Measurements from ENCODE around the gene CTSZ. TPM values are rescaled to one million over a fixed set of nuclear protein-coding genes. Genes with fewer than 3 reads are reported as not detected.
A peak's percentile ranks its signal among the peaks of the same experiment; 100 is the strongest.
"Not testable (repeated sequence)": the region's sequence is repeated elsewhere in the genome, so short reads cannot be mapped to it uniquely, and the experiment has no call there.

Gene CTSZ
- total RNA-seq, 2 donors from 2014 or later: 29.7 to 52.2 TPM

DNA sequence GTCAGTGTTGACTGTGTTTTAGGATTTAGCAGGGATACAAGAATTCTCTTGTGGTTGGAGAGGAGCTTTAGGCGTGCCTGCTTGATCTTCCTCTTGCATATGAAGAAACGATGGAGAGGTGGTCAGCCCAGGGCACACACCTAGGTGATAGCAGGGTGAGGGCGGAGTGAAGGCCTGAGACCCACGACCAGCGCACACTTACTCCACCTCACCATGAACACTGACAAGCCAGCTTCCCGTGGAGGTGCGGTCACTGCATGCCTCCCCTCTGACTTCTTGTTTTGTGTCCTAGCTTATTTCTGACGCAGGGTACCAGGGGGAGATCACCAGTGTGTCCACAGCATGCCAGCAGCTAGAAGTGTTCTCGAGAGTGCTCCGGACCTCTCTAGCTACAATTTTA, 17.9 kb downstream of the CTSZ start:
- H3K9me3 Mint-ChIP-seq: no peaks in the 10 kb centered on the region
- no peak overlapping the region for H3K4me3 Mint-ChIP-seq
- no peak for ATAC-seq (replicated peaks)
- no peaks in the 10 kb centered on the region for H3K27me3 Mint-ChIP-seq
- H3K36me3 Mint-ChIP-seq (ENCODE audit: low read depth): peaks cover 98% of the 10 kb centered on the region
- H3K4me1 Mint-ChIP-seq: peaks cover 19% of the 10 kb centered on the region
- H3K27ac Mint-ChIP-seq: no peak overlapping the region

DNA sequence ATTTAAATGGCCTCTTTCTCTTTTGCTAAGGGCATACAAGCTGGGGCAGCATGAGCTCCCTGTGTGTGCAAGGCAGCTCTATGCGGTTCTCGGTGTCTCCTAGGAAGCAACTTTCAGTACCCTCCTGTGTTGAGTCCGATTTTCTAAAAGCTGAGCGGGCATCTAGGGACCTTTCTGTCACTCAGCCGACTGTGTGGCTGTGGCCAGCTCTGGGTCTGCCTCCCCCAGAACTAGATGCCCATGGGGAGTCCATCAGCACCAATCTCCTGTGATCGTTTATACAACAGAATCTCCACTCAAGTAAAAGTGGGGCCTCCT, 18.5 kb downstream of the CTSZ start:
- Mint-ChIP-seq H3K4me1 (peaks cover 26% of the 10 kb centered on the region), H3K27me3 (no peaks in the 10 kb centered on the region), H3K27ac (no peak overlapping the region), H3K4me3 (no peak overlapping the region), H3K9me3 (no peaks in the 10 kb centered on the region), H3K36me3 (ENCODE audit: low read depth) (peaks cover 98% of the 10 kb centered on the region)
- no peak for ATAC-seq (replicated peaks)

DNA sequence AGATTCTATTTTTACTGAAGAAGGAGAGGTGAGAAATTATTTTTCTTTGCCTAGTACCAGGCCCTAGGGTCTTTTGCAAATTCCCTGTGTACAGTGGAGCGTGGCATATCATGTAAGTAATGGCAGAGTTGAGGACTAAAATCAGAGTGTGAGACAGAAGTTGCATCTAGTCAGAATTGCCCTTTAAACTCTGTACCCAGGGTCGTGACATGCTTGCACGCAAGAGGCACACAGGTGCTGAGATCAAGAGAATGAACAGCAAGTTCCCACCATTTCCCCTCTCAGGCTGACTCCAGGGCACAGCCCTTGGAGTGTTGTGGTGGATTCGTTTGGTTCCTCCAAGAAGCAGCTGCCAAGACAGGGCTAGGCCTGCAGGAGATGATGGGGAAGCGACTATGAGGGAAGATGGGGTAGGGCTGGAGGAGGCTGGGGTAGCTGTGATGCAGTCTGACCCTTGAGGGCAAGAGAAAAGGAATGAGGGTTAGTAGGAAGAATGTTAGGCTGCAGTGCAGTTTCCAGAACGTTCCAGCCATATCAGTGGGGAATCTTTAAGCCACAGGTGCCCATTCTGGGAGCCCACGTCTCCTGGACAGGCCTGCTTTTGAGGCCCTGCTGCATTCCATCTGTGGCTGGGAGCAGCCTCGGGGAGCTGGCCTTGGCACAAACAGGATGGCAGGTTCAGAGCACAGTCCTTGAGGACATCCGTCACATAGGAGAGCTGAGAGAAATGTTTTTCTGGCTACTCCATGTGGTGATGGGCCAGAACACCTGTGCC, 19.1 kb downstream of the CTSZ start:
- Mint-ChIP-seq H3K36me3 (ENCODE audit: low read depth) (peaks cover 93% of the 10 kb centered on the region), H3K27me3 (no peaks in the 10 kb centered on the region), H3K4me1 (peaks cover 26% of the 10 kb centered on the region), H3K9me3 (no peaks in the 10 kb centered on the region), H3K27ac (peak overlapping the region; percentile 51), H3K4me3 (no peak overlapping the region)
- no peak for ATAC-seq (replicated peaks)

DNA sequence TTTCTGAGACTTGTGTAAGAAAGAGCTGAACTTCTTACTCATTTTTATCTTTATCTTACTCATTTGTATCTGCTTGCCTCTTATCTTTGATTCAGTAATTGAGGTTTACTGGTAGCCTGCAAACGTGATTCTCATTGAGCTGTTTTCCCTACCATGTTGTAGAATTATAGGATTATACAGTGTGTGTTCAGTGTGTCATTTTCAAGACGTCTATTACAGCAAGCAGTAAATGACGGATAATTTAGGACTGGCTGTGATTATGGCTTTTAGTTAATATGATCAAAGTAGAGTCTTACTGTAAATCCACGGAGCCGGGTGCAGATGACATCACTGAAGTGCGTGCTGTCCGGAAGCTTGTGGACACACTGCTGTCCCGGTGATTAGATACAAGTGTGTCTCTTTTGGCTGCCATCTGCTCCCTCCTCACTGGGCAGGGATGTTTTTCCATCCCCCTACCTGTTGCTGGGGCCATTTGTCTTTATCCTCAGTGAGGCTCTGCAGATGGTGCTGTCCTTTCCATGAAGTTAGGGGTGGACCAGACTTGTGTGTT, 20.0 kb downstream of the CTSZ start:
- H3K36me3 Mint-ChIP-seq (ENCODE audit: low read depth): peaks cover 93% of the 10 kb centered on the region
- no peaks in the 10 kb centered on the region for H3K9me3 Mint-ChIP-seq
- H3K27ac Mint-ChIP-seq: peak overlapping the region; percentile 56
- H3K27me3 Mint-ChIP-seq: no peaks in the 10 kb centered on the region
- H3K4me1 Mint-ChIP-seq: peaks cover 34% of the 10 kb centered on the region
- peak; percentile 59 for ATAC-seq (replicated peaks)
- H3K4me3 Mint-ChIP-seq: peak overlapping the region; percentile 47

DNA sequence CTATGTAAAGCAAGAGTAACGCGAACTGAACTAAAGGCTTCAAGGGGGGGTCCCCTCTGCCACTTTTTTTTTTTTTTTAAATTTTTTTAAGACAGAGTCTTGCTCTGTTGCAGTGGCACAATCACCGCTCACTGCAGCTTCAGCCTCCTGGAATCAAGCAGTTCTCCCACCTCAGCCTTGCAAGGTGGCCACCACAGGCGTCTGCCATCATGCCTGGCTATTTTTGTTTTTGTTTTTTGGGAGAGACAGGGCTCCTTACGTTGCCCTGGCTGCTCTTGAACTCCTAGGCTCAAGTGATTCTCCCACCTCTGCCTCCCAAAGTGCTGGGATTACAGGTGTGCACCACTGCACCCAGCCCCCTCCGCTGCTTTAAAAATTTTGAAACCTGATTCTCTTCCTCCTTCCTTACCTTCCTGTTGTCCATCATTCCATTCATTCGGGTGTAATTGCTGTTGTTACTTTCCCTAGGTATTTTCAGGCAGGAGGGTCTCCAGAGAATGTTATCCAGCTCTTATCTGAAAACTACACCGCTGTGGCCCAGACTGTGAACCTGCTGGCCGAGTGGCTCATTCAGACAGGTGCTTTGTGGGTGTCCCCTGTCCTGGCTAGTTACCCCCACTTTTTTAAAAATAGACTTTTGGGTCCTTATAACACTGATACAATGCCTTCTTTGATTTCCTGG, 20.6 kb downstream of the CTSZ start:
- H3K27ac Mint-ChIP-seq: peak overlapping the region; percentile 56
- H3K9me3 Mint-ChIP-seq: no peaks in the 10 kb centered on the region
- no peak for ATAC-seq (replicated peaks)
- H3K4me3 Mint-ChIP-seq: peak overlapping the region; percentile 47
- H3K36me3 Mint-ChIP-seq (ENCODE audit: low read depth): peaks cover 91% of the 10 kb centered on the region
- H3K27me3 Mint-ChIP-seq: no peaks in the 10 kb centered on the region
- peaks cover 34% of the 10 kb centered on the region for H3K4me1 Mint-ChIP-seq

DNA sequence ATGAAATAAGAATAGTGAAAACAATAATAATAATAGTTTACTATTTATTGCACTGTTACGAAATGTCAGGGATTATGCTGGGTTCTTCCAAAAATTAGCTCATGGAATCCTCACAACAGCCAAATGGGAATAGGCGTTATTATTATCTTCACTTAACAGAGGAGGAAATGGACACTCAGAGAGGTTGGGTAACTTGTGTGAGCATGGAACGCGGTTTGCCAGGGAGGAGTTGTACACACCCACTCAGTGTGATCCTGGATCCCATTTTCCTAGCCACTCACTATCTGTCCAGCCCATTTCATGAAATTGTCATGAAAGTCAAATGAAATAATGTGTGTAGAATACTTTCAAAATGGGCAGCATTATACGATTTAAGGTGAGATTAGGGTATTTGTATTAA, 21.4 kb downstream of the CTSZ start:
- no peaks in the 10 kb centered on the region for H3K9me3 Mint-ChIP-seq

DNA sequence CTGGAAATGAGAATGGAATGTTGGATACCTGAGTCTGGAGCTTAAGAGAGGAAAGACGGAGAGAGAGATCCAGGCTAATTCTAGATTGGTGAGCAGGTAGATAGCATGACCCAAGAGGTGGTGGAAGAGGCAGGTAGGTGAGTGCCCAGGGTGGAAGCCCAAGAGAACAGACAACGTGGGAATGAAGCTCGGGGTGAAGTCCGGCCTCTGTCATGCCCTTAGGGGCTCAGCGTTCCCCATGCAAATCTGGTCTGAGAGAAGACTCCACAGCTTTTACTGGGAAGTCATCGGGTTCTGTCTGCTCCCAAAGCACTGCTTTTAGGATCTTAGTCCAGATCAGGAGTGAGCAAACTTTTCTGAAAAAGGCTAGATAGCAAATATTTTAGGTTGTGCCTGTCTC, 22.4 kb downstream of the CTSZ start:
- Mint-ChIP-seq H3K4me1 (peaks cover 34% of the 10 kb centered on the region), H3K36me3 (ENCODE audit: low read depth) (peaks cover 75% of the 10 kb centered on the region), H3K27me3 (no peaks in the 10 kb centered on the region), H3K9me3 (no peaks in the 10 kb centered on the region), H3K4me3 (peak overlapping the region; percentile 80), H3K27ac (peak overlapping the region; percentile 58)
- no peak for ATAC-seq (replicated peaks)

More for the DNA sequence above, 21.4 kb downstream of the CTSZ start:
- peaks cover 83% of the 10 kb centered on the region for H3K36me3 Mint-ChIP-seq (ENCODE audit: low read depth)
- no peaks in the 10 kb centered on the region for H3K27me3 Mint-ChIP-seq
- peaks cover 34% of the 10 kb centered on the region for H3K4me1 Mint-ChIP-seq
- no peak overlapping the region for H3K4me3 Mint-ChIP-seq
- ATAC-seq (replicated peaks): no peak
- no peak overlapping the region for H3K27ac Mint-ChIP-seq

DNA sequence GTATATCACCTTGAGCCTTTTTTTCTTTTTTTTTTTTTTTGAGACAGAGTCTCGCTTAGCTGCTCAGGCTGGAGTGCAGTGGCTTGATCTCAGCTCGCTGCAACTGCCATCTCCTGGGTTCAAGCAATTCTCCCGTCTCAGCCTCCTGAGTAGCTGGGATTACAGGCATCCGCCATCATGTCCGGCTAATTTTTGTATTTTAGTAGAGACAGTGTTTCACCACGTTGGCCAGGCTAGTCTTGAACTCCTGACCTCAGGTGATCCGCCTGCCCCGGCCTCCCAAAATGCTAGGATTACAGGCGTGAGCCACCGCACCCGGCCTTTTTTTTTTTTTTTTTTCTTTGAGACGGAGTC, 24.0 kb downstream of the CTSZ start:
- not testable (repeated sequence) for H3K27me3 Mint-ChIP-seq; H3K27ac Mint-ChIP-seq; ATAC-seq (replicated peaks); H3K9me3 Mint-ChIP-seq
- H3K36me3 Mint-ChIP-seq (ENCODE audit: low read depth): peaks cover 59% of the 10 kb centered on the region
- H3K4me3 Mint-ChIP-seq: peak overlapping the region; percentile 80
- peaks cover 34% of the 10 kb centered on the region for H3K4me1 Mint-ChIP-seq

DNA sequence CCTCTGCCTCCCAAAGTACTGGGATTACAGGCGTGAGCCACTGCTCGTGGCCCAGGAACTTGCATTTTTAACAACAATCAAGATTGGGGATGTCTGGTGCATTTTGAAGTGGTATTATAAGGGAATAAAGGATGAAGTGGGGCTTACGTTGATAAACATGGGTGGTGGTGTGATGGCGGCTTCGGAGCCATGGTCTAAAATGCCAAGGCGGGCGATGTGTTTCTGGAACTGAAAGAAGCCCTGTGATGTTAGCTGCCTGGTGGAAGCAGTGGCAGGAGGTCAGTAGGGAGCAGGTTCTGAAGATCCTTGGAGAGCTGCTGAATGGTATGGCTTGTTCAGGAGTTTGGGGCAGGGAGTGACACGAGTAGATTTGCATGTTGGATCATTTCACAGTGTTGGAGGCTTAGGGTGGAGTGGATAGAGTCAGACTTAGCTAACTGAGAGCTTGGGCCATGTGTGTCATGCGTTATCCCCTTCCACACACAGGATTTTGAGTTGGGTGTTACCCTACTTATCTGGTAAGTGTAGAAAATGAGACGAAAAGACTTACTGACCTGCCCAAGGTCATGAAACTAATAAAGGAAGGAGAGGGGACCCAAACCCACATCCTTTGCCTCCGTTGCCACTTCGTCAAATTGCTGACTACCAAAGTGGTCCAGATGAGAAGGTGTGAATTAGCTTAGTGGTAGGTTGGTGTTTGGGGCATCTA, 24.5 kb downstream of the CTSZ start:
- Mint-ChIP-seq H3K4me1 (peaks cover 34% of the 10 kb centered on the region), H3K36me3 (ENCODE audit: low read depth) (peaks cover 54% of the 10 kb centered on the region), H3K9me3 (no peaks in the 10 kb centered on the region), H3K27me3 (no peaks in the 10 kb centered on the region), H3K4me3 (peak overlapping the region; percentile 80), H3K27ac (peak overlapping the region; percentile 80)
- peak; percentile 15 for ATAC-seq (replicated peaks)

DNA sequence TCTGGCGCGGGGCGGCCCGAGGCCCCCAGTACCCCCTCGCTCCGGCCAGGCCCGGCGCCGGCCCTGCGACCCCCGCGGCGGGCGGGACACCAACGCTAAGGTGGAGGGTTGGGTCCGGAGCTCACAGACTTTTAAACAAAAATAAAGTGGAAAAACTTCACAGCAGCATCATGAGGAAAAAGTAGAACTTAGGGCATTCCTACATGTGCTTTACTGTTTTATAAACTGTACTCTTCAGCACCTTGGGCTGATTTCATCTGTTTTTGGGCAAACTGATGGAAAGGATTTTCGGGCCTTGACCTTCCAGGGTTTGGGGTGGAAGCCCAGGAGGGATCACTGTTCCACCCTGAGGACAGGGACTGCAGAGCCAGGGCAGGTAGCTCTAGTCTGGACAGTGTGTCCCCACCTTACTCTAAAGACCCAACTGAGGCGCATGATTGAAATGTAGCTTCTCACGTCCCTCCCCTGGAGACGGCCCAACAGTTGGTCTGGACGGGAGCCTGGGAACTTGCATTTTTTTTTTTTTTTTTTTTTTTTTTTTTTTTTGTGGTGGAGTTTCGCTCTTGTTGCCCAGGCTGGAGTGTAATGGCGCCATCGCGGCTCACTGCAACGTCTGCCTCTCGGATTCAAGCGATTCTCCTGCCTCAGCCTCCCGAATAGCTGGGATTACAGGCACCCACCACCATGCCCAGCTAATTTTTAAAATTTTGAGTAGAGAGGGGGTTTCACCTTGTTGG, 25.3 kb downstream of the CTSZ start:
- ATAC-seq (replicated peaks): peak; percentile 8
- Mint-ChIP-seq H3K4me3 (peak overlapping the region; percentile 80), H3K36me3 (ENCODE audit: low read depth) (peaks cover 46% of the 10 kb centered on the region), H3K27me3 (no peaks in the 10 kb centered on the region), H3K9me3 (peaks cover 1% of the 10 kb centered on the region), H3K4me1 (peaks cover 30% of the 10 kb centered on the region), H3K27ac (peak overlapping the region; percentile 80)

DNA sequence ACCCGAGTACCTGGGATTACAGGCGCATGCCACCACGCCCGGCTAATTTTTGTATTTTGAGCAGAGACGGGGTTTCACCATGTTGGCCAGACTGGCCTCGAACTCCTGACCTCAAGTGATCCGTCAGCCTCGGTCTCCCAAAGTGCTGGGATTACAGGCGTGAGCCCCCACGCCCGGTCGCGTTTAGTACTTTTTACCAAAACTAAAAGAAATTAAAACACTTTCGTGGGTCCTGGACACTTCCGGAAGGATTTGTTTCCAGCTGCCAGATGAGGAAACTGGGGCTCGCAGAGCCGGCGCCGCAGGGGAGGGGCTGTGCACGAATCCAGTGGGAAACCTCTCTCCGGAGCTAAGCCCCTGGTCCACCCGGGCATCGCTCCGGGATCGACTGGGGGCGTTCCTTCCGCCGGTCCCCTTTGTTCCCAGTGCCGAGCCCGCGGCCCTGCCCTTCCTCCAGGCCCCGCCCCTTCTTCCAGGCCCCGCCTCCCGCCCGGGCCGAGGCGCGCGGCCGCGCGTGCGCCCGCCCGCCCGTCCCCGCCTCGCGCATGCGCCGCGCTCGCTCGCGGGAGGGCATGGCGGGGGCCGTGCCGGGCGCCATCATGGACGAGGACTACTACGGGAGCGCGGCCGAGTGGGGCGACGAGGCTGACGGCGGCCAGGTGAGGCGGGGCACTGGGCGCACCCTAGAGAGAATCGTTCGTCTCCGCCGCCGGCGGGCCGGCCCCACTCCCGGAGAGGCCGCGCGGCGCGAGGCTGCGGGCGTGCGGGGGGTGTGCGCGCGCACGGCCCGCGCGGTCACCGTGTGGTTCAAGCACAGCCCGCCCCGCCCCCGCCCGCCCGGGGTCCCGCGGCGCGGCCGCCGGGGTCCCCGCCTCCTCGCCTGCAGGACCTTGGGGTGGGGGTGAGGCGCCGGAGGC, 26.1 kb downstream of the CTSZ start, which contains the start of gene NELFCD:
Gene NELFCD, plus strand, starts transcription at position 546 of the 917 bp plus-strand sequence. Its CDS starts 54 bp downstream, at position 600.
- peaks cover 38% of the 10 kb centered on the region for H3K36me3 Mint-ChIP-seq (ENCODE audit: low read depth)
- peaks cover 8% of the 10 kb centered on the region for H3K9me3 Mint-ChIP-seq
- H3K4me3 Mint-ChIP-seq: peak within 1 kb of the TSS; percentile 80
- peak; percentile 90 for ATAC-seq (replicated peaks)
- H3K27me3 Mint-ChIP-seq: no peaks in the 10 kb centered on the region
- H3K4me1 Mint-ChIP-seq: peaks cover 26% of the 10 kb centered on the region
- peak within 1 kb of the TSS; percentile 80 for H3K27ac Mint-ChIP-seq

DNA sequence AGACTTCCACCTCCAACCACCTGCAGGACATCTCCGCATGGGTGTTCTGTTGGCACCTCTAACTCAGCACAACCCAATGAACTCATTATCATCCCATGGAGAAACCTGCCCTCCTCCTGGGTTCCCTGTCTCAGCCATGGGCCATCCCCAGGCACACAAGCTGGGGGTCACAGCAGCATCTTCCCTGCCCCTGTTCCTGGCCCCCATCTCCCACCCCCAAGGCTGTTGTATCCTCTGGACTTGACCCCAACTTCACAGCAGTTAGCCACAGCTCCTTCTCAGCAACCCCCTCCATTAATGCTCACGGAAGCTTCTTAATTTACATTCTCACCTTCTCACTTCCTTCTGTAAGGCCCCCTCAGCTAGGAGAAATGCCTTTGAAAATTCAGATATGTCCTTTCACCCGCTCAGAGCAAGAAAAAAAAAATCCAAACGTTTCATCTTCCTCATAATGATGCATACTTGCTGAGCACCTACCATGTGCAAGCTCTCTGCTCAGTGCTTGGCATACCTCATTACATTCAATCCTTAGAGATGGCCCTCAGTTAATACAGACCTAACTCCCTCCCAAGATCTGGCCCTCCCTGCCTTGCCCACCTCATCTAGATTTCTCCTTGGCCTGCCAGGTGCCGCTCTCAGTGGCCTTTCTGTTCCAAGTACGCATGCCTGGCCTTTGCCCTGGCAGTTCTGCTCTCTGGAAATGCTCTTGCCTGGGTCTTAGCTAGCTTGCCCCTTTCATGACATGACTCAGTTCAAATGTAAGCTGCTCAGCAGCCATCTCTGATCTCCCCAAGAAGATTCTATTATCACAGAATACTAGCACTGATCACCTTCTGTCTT, 28.5 kb downstream of the CTSZ start:
- no peak for ATAC-seq (replicated peaks)
- Mint-ChIP-seq H3K36me3 (ENCODE audit: low read depth) (peaks cover 15% of the 10 kb centered on the region), H3K4me3 (no peak overlapping the region), H3K27ac (no peak overlapping the region), H3K9me3 (peaks cover 12% of the 10 kb centered on the region), H3K27me3 (no peaks in the 10 kb centered on the region), H3K4me1 (peaks cover 8% of the 10 kb centered on the region)

Measured in activated T-helper 17 cell treated with anti-CD3 and anti-CD28 coated beads, Interleukin-2, amount 50 U/mL, for 72 hours (primary cell).